ENCODE results near the gene LPCAT2.

Gene LPCAT2

DNA sequence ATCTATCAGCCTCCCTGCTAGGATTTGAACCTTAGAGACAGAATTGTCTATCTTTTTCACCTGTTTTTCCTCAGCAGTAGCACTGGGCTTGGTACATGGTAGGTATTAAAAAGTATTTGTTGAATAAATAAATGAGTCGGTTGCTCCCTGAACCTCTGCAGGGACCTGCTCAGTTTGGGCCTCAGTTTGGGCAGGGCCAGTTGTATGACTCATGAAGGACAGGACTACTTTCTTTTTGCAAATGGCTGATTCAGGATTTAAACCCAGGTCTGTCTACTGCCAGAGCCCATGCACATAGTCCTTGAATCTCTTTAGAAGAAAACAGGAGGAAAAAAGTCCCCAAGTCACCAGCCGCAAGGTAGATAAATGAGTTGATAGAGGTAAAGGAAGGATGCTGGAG, 26.8 kb upstream of the LPCAT2 start:
- Histone ChIP-seq H3K9ac (ENCODE audit: low read length in 2 of 2) (no peak overlapping the region), H3K9me3 (ENCODE audit: control insufficient read depth in 2 of 2, low read length in 2 of 2) (peaks cover 0 to 2% of the 10 kb centered on the region in 2 donors), H3K27ac (ENCODE audit: low read length) (no peak overlapping the region), H3K4me3 (ENCODE audit: low read length in 2 of 2) (no peak overlapping the region), H3K4me1 (ENCODE audit: control insufficient read depth, insufficient read depth, low read length) (peaks cover 19% of the 10 kb centered on the region), H3K36me3 (ENCODE audit: control insufficient read depth in 2 of 2, insufficient read depth in 2 of 2, low read length in 2 of 2) (peaks cover 7 to 10% of the 10 kb centered on the region in 2 donors), H3K27me3 (ENCODE audit: control insufficient read depth in 1 of 2, insufficient read depth in 2 of 2, low read length in 2 of 2) (peaks cover 2 to 20% of the 10 kb centered on the region in 2 donors)

DNA sequence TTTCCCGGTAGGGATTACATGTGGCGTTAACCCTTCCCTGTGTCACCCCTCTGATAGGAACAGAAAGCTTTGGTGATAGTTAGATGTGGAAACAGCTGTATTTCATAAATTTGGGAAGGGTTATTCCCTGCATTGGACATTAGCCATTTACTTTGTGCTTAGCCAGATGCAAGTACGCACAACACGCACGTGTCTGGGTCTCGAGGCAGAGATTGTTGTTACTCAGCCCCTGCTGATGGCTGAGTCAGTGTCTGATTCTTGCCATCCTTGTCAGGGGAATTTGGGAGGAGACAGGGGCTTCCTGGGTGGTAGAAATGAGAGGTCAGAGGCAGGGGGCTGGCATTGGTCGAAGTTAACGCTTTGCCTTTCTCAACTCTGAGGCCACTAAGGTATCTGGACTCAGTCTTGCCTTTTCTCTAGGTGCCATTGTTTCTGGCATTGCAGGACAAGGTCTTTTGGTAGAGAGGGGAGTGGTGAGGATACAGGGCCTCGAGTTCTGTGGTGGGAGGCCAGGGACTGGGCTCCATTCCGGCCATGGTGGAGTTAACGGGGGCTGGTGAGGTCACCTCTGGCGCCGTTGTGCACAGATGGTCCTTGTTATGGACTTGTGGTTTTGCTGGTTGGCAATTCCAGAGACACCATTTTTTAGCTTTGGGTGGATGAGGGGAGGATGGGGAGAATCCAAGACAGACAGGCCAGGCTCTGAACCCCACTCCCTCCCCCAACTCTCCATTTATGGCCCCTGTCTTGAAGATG, 21.6 kb upstream of the LPCAT2 start:
- peaks cover 7 to 20% of the 10 kb centered on the region in 2 donors for H3K36me3 ChIP-seq (ENCODE audit: control insufficient read depth in 2 of 2, insufficient read depth in 2 of 2, low read length in 2 of 2)
- peaks cover 0 to 2% of the 10 kb centered on the region in 2 donors for H3K9me3 ChIP-seq (ENCODE audit: control insufficient read depth in 2 of 2, low read length in 2 of 2)
- peaks cover 2 to 4% of the 10 kb centered on the region in 2 donors for H3K27me3 ChIP-seq (ENCODE audit: control insufficient read depth in 1 of 2, insufficient read depth in 2 of 2, low read length in 2 of 2)
- H3K4me1 ChIP-seq (ENCODE audit: control insufficient read depth, insufficient read depth, low read length) = peaks cover 2% of the 10 kb centered on the region
- H3K4me3 ChIP-seq (ENCODE audit: low read length in 2 of 2) = no peak overlapping the region
- H3K27ac ChIP-seq (ENCODE audit: low read length) = no peak overlapping the region
- H3K9ac ChIP-seq (ENCODE audit: low read length in 2 of 2) = no peak overlapping the region

- peaks cover 0 to 2% of the 10 kb centered on the region in 2 donors for H3K9me3 ChIP-seq (ENCODE audit: control insufficient read depth in 2 of 2, low read length in 2 of 2)
- no peak overlapping the region for H3K27ac ChIP-seq (ENCODE audit: low read length)
- no peak overlapping the region for H3K9ac ChIP-seq (ENCODE audit: low read length in 2 of 2)
- peaks cover 2% of the 10 kb centered on the region for H3K4me1 ChIP-seq (ENCODE audit: control insufficient read depth, insufficient read depth, low read length)
- H3K36me3 ChIP-seq (ENCODE audit: control insufficient read depth in 2 of 2, insufficient read depth in 2 of 2, low read length in 2 of 2) = peaks cover 7 to 18% of the 10 kb centered on the region in 2 donors
- peaks cover 2 to 4% of the 10 kb centered on the region in 2 donors for H3K27me3 ChIP-seq (ENCODE audit: control insufficient read depth in 1 of 2, insufficient read depth in 2 of 2, low read length in 2 of 2)
- H3K4me3 ChIP-seq (ENCODE audit: low read length in 2 of 2) = no peak overlapping the region
These were observed 20.6 kb upstream of the LPCAT2 start for GRCh38 chr16:55488306-55488705.

DNA sequence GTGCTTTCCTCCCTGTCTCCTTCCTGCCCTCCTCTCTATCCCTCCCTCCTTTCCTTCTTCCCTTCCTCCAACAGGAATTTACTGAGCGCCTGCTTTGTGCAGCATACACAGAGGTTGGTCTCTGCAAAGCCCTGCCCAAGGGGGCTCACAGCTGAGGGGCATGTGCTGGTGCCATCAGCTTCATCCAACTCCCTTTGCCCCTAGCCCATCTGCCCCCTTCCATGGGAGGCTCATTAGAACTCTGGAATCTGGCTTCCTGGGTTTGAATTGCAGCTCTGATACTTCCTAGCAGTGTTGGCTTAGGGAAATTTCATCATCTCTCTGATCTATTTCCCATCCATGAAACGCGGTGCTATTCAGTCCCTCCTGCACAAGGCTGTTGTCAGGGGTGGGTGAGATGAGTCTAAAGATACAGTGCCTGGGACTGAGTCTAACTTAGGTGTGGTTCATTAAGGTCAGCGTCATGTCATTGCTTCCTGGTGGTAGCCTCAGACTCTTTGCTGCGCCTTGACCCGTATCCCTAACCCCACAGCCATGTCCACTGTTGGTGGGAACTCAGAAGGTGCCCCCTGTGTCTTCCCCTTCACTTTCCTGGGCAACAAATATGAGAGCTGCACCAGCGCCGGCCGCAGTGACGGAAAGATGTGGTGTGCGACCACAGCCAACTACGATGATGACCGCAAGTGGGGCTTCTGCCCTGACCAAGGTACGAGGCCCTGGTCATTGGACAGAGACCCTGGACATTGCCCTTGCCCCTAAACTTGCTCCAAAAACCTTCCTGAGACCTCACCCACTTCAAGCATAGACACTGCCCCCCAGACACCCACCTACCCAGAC, 19.5 kb upstream of the LPCAT2 start:
- no peak overlapping the region for H3K9ac ChIP-seq (ENCODE audit: low read length in 2 of 2)
- peaks cover 4% of the 10 kb centered on the region for H3K4me1 ChIP-seq (ENCODE audit: control insufficient read depth, insufficient read depth, low read length)
- no peak overlapping the region for H3K27ac ChIP-seq (ENCODE audit: low read length)
- peaks cover 7 to 16% of the 10 kb centered on the region in 2 donors for H3K36me3 ChIP-seq (ENCODE audit: control insufficient read depth in 2 of 2, insufficient read depth in 2 of 2, low read length in 2 of 2)
- no peak overlapping the region for H3K4me3 ChIP-seq (ENCODE audit: low read length in 2 of 2)
- H3K9me3 ChIP-seq (ENCODE audit: control insufficient read depth in 2 of 2, low read length in 2 of 2) = peaks cover 0 to 2% of the 10 kb centered on the region in 2 donors
- peaks cover 0 to 4% of the 10 kb centered on the region in 2 donors for H3K27me3 ChIP-seq (ENCODE audit: control insufficient read depth in 1 of 2, insufficient read depth in 2 of 2, low read length in 2 of 2)

GRCh38 chr16:55489956-55490265, 19.0 kb upstream of the LPCAT2 start:
- Histone ChIP-seq H3K9me3 (ENCODE audit: control insufficient read depth in 2 of 2, low read length in 2 of 2) (peaks cover 0 to 2% of the 10 kb centered on the region in 2 donors), H3K4me3 (ENCODE audit: low read length in 2 of 2) (no peak overlapping the region), H3K36me3 (ENCODE audit: control insufficient read depth in 2 of 2, insufficient read depth in 2 of 2, low read length in 2 of 2) (peaks cover 6 to 16% of the 10 kb centered on the region in 2 donors), H3K9ac (ENCODE audit: low read length in 2 of 2) (no peak overlapping the region), H3K27ac (ENCODE audit: low read length) (no peak overlapping the region), H3K27me3 (ENCODE audit: control insufficient read depth in 1 of 2, insufficient read depth in 2 of 2, low read length in 2 of 2) (peaks cover 0 to 4% of the 10 kb centered on the region in 2 donors), H3K4me1 (ENCODE audit: control insufficient read depth, insufficient read depth, low read length) (peaks cover 10% of the 10 kb centered on the region)

GRCh38 chr16:55490301-55490700, 18.6 kb upstream of the LPCAT2 start:
- Histone ChIP-seq H3K4me3 (ENCODE audit: low read length in 2 of 2) (no peak overlapping the region), H3K9me3 (ENCODE audit: control insufficient read depth in 2 of 2, low read length in 2 of 2) (peaks cover 0 to 2% of the 10 kb centered on the region in 2 donors), H3K27me3 (ENCODE audit: control insufficient read depth in 1 of 2, insufficient read depth in 2 of 2, low read length in 2 of 2) (peaks cover 0 to 4% of the 10 kb centered on the region in 2 donors), H3K9ac (ENCODE audit: low read length in 2 of 2) (no peak overlapping the region), H3K27ac (ENCODE audit: low read length) (no peak overlapping the region), H3K4me1 (ENCODE audit: control insufficient read depth, insufficient read depth, low read length) (peaks cover 12% of the 10 kb centered on the region), H3K36me3 (ENCODE audit: control insufficient read depth in 2 of 2, insufficient read depth in 2 of 2, low read length in 2 of 2) (peaks cover 3 to 12% of the 10 kb centered on the region in 2 donors)

DNA sequence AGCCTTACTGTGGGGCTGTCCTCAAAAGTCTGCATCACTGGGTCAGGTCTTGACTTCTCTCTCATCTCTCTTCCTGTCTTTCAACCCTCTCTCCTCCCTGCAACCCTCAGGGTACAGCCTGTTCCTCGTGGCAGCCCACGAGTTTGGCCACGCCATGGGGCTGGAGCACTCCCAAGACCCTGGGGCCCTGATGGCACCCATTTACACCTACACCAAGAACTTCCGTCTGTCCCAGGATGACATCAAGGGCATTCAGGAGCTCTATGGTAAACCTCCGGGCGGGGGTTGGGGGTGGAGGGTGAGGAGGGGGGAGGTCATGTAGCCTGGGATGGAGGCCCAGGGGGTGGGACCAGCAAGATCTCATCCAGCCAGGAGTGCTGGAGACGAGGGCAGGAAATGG, 17.2 kb upstream of the LPCAT2 start:
- peaks cover 0 to 4% of the 10 kb centered on the region in 2 donors for H3K27me3 ChIP-seq (ENCODE audit: control insufficient read depth in 1 of 2, insufficient read depth in 2 of 2, low read length in 2 of 2)
- H3K27ac ChIP-seq (ENCODE audit: low read length) = no peak overlapping the region
- peaks cover 10% of the 10 kb centered on the region for H3K4me1 ChIP-seq (ENCODE audit: control insufficient read depth, insufficient read depth, low read length)
- peaks cover 0 to 10% of the 10 kb centered on the region in 2 donors for H3K36me3 ChIP-seq (ENCODE audit: control insufficient read depth in 2 of 2, insufficient read depth in 2 of 2, low read length in 2 of 2)
- H3K9me3 ChIP-seq (ENCODE audit: control insufficient read depth in 2 of 2, low read length in 2 of 2) = no peaks in the 10 kb centered on the region
- no peak overlapping the region for H3K4me3 ChIP-seq (ENCODE audit: low read length in 2 of 2)
- H3K9ac ChIP-seq (ENCODE audit: low read length in 2 of 2) = no peak overlapping the region

- Histone ChIP-seq H3K9ac (ENCODE audit: low read length in 2 of 2) (no peak overlapping the region), H3K4me1 (ENCODE audit: control insufficient read depth, insufficient read depth, low read length) (peaks cover 10% of the 10 kb centered on the region), H3K36me3 (ENCODE audit: control insufficient read depth in 2 of 2, insufficient read depth in 2 of 2, low read length in 2 of 2) (peaks cover 0 to 10% of the 10 kb centered on the region in 2 donors), H3K27me3 (ENCODE audit: control insufficient read depth in 1 of 2, insufficient read depth in 2 of 2, low read length in 2 of 2) (peaks cover 0 to 3% of the 10 kb centered on the region in 2 donors), H3K4me3 (ENCODE audit: low read length in 2 of 2) (no peak overlapping the region), H3K27ac (ENCODE audit: low read length) (no peak overlapping the region), H3K9me3 (ENCODE audit: control insufficient read depth in 2 of 2, low read length in 2 of 2) (no peaks in the 10 kb centered on the region)
These were observed 16.0 kb upstream of the LPCAT2 start for GRCh38 chr16:55492756-55493380.

GRCh38 chr16:55494994-55495421, 13.9 kb upstream of the LPCAT2 start:
- Histone ChIP-seq H3K36me3 (ENCODE audit: control insufficient read depth in 2 of 2, insufficient read depth in 2 of 2, low read length in 2 of 2) (peaks cover 0 to 6% of the 10 kb centered on the region in 2 donors), H3K9ac (ENCODE audit: low read length in 2 of 2) (peak overlapping the region in 1 of 2 donors; percentile 29), H3K9me3 (ENCODE audit: control insufficient read depth in 2 of 2, low read length in 2 of 2) (no peaks in the 10 kb centered on the region), H3K4me3 (ENCODE audit: low read length in 2 of 2) (no peak overlapping the region), H3K4me1 (ENCODE audit: control insufficient read depth, insufficient read depth, low read length) (peaks cover 18% of the 10 kb centered on the region), H3K27me3 (ENCODE audit: control insufficient read depth in 1 of 2, insufficient read depth in 2 of 2, low read length in 2 of 2) (no peaks in the 10 kb centered on the region), H3K27ac (ENCODE audit: low read length) (no peak overlapping the region)

DNA sequence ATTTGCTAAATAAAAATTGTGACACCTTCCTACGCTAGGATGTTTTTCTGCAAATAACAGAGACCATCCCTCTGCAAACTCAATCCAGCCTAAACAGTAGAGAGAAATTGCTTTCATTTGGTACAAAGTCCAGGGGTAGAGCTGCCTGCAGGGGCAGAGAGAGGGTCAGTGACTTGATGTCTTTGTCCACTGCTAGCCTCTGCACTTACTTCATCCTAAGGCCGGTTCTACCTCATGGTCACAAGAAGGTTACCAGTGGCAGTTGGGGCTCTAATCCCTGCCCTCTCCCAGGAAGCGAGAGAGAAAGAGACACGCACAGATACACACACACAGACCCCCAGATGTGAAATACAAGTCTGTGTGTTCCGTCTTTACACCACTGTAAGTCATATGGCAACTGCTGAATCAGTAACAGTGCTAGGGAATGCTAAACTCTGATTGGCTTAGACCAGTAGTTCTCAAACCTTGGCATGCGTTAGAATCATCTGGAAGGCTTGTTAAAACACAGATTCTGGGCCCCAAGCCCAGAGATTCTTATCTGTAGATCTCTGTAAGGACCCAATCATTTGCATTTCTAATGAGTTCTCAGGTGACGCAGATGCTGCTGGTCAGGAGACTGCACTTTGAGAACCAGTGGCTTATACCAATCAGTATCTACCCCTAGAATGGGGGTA, 13.1 kb upstream of the LPCAT2 start:
- Histone ChIP-seq H3K27me3 (ENCODE audit: control insufficient read depth in 1 of 2, insufficient read depth in 2 of 2, low read length in 2 of 2) (no peaks in the 10 kb centered on the region), H3K4me1 (ENCODE audit: control insufficient read depth, insufficient read depth, low read length) (peaks cover 25% of the 10 kb centered on the region), H3K36me3 (ENCODE audit: control insufficient read depth in 2 of 2, insufficient read depth in 2 of 2, low read length in 2 of 2) (peaks cover 0 to 2% of the 10 kb centered on the region in 2 donors), H3K27ac (ENCODE audit: low read length) (no peak overlapping the region), H3K9me3 (ENCODE audit: control insufficient read depth in 2 of 2, low read length in 2 of 2) (no peaks in the 10 kb centered on the region), H3K4me3 (ENCODE audit: low read length in 2 of 2) (no peak overlapping the region), H3K9ac (ENCODE audit: low read length in 2 of 2) (no peak overlapping the region)
